NCI-H748 (cell line): Measurements from ENCODE around the gene NOMO2.
"Not testable (repeated sequence)": the region's sequence is repeated elsewhere in the genome, so short reads cannot be mapped to it uniquely, and the experiment has no call there.

ENCODE experiments used
- DNase-seq: peaks from one replicate; lab custom pipeline; 2025; ENCODE audit not compliant: unreplicated experiment; lab: John Stamatoyannopoulos, UW

The NOMO2 gene

DNA sequence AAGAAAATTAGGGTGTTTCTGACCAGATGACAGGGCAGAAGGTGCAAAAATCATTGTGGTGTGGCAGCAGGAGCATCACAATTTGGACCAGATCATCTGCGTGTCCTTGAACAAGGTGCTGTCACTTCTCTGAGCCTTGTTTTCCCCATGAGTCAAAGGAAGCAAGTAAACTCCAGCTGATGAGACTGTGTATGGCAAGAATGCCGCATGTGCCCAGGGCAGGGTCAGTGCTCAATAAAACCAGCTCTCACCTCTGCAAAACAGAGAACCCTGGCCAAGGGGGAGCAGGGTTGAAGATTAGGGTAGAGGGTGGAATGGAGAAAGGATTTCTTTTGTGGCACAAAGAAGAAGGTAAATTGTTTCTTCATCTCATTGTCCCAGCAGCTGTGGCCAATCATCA, 17.4 kb upstream of the NOMO2 start:
- not testable (repeated sequence) for DNase-seq

DNA sequence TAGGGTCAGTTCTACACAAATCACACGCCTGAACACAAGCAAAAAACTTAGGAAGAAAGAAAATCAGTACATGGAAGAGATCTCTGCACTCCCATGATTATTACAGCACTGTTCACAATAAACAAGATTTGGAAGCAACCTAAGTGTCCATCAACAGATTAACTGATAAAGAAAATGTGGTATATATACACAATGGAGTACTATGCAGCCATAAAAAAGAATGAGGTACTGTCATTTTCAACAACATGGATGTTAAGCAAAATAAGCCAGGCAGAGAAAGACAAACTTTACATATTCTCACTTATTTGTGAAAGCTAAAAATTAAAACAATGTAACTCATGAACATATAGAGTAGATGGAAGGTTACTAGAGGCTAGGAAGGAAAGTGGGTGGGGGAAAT, 16.0 kb upstream of the NOMO2 start:
- DNase-seq: not testable (repeated sequence)

DNA sequence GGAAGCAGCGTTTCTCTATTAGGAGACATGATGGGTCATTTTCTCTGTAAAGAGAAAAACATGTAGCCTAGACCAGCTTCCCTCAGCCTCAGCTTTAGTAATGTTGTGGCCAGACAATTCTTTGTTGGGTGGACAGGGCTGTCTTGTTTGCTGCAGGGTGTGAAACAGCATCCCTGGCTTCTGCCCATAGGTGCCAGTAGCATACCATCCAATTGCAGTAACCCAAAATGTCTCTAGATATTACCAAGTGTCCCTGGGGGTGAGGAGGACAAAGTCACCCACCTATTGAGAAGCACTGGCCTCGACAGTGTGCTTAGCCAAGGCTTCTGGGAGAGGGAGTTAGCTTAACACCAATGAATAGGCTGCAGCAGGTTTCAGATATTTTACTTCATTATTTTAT, 14.0 kb upstream of the NOMO2 start:
- not testable (repeated sequence) for DNase-seq

DNA sequence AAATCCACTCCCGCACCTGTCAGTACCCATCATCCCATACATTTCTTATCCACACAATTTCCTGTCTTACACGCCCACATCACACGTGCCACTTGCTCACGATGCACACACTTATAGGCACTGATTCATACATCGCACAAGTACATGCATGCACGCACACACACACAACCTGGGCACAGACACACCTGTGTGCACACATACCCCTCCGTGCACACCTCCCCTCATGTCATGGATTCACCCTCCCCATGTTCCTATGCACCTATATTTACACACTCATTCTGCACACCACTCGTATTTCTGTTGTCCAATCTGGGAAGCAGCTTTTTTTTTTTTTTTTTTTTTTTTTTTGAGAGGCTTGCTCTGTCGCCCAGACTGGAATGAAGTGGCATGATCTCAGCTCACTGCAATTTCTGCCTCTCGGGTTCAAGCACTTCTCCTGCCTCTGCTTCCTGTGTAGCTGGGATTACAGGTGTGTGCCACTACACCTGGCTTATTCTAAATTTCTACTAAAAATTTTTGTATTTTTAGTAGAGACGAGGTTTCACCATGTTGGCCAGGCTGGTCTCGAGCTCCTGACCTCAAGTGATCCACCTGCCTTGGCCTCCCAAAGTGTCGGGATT, 13.5 kb upstream of the NOMO2 start:
- not testable (repeated sequence) for DNase-seq

DNA sequence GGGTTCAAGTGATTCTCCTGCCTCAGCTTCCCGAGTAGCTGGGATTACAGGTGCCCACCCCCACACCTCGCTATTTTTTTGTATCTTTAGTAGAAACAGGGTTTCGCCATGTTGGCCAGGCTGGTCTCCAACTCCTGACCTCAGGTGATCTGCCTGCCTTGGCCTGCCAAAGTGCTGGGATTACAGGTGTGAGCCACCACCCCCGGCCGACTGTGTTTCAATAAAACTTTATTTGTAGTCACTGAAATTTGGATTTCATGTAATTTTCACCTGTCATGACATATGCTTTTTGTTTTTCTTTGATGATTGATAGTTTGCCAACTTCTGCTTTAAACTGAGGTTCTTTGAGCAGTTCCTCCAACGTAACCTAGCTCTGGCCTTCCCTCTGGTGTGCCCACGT, 12.0 kb upstream of the NOMO2 start:
- DNase-seq: not testable (repeated sequence)

DNA sequence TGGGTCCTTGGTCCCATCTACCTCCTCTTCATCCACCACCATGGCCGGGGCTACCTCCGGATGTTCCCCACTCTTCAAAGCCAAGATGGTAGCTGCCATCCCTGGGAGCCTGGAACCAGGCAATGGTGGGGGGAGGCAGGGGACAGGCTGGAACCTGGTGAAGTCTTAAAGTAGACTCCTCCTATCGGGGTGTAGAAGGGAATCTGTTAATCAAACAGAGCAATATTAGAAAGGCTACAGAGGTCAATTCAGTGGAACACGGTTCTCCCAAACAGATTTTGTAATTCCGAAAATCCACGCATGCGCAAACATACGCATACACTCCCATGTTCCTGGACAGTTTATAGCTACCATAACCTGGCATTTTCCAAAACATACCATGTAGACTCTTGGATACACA, 11.1 kb upstream of the NOMO2 start:
- DNase-seq: not testable (repeated sequence)

DNA sequence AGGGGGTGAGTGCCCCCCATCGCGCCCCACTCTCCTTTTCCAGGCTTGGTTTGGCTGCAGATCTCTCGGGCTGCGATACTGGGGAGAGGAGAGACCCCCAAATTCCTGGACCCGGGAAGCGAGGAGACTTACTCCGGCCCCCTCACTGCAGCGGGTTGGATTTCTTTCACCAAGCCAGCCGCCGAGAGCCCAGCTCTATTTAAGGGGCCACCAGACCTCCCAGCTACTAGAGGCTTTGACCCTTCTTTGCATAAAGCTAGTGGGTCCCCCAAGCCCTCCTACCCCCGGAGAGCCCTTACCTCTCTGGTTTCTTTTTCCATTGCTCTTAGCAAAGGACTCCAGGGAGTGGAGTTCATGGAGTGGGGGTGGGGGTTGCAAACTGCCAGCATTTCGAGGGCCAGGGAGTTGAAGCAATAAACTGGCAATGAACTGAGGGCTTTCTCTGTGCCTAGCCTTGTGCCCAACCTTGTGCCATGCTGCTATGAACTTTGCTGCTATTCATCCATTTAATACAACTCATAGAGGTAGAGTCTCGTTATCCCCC, 9.5 kb upstream of the NOMO2 start:
- DNase-seq: not testable (repeated sequence)

DNA sequence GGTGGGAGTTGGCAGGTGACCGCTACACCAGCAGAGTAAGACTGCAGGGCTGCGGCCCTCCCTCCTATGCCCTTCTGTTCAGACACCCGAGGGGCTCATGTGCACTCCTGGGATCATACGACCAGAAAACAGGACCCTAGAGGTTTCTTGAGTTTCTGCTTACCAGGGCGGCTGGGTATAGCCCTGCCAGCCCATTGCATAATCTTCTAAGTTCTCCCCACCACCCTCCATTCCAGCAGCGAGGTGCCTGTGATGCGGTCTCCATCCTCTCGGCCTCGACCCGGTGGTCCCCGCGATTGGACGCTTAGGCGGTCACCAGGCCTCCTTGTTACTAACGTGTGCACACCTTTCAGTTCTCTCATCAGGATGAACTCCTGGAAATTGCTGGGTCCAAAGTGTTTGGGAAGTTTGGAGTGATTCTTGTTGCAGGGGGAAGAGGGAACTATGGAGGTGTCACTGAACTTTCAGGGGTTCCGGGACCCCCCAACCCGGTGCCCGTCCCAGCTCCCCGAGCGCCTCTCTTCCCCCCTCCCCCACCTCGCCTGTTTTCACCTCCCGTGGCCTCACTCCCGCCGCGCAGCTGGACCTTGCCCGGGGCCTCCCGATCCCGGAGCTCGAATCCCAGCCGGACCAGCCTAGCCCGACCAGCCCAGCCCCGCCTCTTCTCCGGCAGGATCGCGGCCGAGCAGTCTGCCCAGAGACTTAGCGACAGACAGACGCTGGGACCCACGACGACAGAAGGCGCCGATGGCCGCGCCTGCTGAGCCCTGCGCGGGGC, 8.8 kb upstream of the NOMO2 start:
- DNase-seq: not testable (repeated sequence)

DNA sequence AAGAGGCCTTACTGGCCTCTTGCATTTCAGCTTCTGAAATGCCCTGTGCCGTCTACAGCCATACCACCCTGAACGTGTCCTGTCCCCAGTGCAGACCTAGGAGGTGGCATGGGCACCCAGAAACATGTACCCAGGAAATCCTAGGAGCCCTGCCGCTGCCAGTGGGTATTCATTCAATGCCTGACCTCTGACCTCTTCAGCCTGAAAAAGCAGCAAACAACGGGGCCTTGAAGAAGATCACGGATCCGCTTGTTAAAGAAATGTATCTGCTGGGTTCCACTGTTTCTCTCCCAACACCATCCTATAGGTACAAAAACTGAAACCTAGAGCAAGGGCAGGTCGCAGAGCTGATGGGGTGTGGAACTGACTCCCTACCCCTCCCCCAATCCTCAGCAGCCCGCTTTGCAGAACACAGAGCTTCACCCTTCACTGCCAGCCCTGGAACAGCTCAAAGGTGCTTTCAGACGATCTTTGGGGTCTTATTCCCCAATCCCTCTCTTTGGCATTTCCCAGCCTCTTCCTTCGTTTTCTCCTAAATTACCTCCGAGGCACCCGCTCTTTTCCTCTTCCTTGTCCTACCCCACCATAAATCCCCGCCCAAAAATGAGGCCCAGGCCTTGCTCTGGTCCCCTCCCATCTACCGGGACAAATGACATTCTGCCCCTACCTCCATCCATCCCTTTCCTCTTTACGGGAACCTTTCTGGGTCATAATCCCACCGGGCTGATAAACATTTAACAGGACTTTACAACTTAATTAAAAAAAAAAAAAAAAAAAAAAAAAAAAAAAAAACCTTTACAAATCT, 1.3 kb downstream of the NOMO2 start:
- not testable (repeated sequence) for DNase-seq

DNA sequence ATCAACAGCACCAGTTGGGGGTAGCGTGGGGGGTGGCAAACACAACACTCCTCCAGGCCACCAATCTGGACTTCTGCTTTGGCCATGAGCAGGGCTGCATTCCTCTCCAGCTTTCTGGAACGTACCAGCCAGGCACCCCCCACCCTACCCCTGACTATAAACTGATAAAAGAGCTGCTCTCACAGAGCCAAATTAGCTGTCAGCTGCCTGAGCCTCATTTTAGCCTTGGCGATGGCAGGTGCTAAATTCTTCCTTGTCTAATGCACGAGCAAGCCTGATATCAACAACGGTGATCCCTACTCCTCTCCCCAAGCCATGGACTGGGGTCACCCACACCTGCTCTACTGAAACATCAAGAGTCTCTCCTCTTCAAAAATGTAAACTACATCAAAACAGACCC, 8.2 kb downstream of the NOMO2 start:
- DNase-seq: not testable (repeated sequence)

DNA sequence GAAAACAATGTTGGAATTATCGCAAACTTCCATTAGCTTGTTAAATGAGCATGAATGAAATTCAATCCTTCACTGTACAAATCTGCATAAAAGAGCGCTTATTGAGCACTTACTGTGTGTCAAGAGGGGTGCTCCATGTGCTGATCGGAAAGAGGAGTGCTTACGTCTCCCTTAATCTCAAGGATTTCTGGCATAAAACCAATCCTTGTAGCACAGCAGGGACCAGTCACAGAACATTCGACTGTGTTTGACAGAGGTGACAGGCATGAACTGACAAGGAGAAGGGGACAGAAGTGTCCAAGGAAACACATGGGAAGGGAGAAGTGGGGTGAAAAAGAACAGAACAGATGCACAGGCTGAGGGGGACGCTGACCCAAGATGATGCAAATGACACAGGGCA, 14.5 kb downstream of the NOMO2 start:
- not testable (repeated sequence) for DNase-seq

DNA sequence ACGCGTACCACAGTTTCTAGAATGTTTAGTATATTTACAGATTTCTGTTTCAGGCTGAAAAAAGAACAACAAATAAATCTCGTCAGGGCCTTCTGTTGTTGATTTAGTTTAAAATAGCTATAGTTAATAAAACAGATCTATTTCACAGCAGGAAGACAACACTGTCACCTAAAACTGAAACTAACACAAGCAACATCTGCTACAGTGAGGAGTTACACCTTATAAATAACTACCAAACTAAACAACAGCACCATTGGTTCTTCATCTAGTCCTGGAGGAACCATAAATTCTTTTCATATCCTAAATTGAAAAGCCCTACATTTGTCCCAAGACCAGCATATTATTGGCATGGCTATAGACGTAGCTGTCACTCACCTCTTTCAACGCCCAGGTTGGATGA, 15.0 kb downstream of the NOMO2 start:
- DNase-seq: not testable (repeated sequence)

DNA sequence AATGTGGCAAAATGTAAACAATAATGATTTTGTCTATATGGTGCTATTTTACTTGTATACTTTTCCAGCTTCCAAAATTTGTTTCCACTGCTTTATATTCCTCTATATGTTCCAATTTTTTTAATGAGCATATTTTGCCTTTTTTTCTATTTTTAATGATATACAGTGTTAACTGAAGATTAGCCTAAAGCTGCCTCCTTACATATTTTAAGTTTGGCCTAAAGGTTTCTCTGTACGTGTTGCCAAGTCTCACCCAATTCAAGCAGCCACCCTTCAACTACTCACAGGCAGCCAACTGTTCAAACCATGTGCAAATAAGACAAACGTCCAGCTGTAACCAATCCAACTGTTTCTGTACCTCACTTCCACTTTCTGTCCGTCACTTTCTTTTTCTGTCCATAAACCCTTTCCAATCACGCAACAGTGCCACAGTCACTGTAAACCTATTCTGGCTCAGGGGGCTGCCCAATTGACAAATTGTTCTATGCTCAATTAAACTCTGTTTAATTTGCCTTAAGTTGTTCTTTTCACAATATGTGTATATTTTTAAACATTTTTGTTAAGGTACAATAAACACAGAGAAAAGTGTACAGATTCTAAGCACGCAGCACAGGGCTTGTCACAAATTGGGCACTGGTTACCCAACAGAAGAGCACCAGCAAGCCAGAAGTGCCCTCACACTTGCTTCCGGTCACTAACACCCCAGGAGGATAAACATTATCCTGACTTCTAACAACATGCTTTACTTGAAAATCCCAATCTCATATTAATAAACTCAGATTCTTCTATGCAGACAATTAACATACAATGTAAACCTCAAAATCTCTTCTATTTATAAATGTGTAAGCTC, 17.4 kb downstream of the NOMO2 start:
- DNase-seq: not testable (repeated sequence)

DNA sequence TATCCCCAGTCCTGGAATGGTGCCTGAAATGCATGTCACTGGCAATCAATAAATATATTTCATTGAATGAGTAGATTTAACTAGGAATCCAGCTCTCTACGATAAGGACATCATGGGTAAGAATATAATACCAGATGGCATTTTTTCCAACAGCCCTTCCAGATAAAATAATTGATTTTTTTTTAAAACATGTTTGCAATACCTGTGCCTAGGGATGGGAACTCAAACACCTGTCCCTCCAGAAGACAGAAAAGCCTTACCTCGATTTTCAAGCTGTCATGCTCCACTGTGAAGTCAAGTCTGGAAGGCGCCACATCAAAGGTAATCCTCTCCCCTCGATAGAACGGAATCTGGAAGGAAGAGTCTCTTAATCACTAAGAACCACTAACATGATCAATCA, 20.0 kb downstream of the NOMO2 start:
- not testable (repeated sequence) for DNase-seq

DNA sequence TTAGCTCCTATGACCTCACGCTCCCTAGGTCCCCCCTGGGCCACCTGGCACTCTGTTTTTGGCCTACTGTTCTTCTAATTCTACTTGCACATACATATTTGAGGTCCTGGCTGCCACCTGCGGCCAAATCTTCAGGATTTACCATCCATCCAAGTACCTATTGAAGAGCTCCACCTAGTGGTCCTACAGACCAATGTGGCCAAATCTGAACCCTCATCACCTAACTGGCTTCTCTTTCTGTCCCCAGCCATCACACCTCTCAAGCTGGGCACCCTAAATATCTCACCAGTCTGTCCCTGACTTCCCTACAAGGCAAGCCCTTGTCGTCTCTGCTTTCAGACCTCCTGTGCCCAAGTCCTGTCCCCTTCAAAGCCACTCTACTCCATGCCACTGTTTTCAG, 24.9 kb downstream of the NOMO2 start:
- not testable (repeated sequence) for DNase-seq

DNA sequence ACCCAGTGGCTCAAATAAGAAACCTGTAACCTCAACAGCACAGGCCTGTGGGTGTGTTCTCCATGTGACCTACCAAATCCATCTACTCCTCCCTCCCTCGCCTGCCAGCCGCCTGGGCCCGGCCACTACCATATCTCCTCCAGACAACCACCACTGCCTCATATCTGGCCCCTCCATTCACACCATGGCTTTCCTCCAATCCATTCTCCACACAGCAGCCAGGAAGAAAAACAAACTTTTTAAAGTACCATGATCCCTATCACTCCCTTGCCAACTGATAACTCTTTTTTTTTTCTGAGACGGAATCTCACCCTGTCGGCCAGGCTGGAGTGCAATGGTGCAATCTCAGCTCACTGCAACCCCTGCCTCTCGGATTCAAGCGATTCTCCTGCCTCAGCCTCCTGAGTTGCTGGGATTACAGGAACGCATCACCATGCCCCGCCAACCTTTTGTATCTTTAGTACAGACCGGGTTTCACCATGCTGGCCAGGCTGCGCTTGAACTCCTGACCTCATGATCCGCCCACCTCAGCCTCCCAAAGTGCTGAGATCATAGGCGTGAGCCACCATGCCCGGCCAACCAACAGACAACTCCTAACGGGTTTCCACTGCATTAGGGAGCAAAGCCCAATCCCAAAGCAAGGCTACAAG, 26.3 kb downstream of the NOMO2 start:
- not testable (repeated sequence) for DNase-seq

DNA sequence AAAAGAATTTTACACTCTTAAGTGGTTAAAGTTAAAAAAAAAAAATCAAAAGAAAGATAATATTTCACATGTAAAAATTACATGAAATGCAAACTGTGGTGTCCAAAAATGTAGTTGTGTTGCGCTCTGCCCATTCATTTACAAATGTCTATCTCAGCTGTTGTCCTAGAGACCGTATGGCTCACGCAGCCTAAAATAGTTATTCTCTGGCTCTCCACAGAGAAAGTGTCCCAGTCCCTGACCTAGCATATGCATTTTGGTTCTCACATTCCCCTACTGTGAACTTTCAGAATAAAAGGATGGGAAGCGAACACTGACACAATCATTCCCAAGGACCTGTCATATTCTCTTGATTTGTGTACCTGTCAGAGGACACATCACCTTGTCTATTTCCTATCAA, 27.6 kb downstream of the NOMO2 start:
- not testable (repeated sequence) for DNase-seq

DNA sequence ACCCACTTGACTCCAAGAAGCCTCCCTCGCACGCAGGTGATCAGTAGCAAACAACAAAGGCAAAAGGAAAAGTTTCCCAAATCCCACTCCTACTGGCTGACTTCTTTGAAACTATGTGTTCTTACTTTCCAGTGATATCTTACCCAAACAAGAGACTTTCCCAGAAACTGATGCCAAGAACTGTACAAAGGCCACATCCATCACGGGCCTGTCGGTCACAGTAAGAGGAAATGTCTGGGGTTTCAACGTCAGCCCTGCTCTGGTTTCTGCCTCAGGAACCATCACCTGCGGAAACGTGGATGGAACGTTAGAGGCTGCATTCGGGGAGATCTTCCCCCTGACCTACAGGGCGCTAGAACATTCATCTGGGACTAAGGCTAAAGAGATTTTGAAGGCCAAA, 30.6 kb downstream of the NOMO2 start:
- not testable (repeated sequence) for DNase-seq

DNA sequence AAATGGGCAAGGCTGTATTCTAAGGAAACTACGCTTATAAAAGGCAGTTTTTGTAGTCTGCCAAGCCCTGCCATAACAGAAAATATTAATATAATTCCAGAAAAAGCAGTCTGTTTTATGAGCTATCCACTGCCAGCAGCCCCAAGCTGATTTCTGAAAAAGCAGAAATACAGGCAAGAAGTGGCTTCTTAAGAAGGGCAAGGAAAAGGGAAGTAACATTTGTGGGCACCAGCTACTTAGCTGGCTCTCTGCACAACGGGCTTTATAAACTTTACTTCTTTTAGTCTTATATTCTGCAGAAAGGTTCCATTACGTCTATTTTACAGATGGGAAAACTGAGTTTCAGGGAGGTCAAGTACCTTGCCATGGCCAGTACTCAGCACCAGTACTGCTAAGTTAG, 31.6 kb downstream of the NOMO2 start:
- DNase-seq: not testable (repeated sequence)

DNA sequence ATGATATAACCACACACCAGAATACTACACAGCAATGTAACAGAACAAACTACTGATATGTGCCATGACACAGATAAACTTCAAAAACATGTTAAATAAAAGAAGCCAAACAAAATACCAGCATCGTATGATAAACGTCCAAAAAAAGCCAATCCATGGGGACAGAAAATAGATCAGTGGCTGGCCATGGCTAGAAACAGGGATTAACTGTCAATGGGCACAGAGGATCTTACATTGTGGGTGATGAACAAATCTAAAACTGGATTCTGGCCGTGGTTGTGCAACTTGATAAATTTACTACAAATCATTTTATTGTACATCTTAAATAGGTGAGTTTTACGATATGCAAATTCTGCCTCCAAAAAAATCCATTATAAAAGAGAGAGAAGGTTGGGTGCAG, 35.4 kb downstream of the NOMO2 start:
- not testable (repeated sequence) for DNase-seq
